Fibroblast of skin of scalp (primary cell): ENCODE results near the gene MALL. TPM values are rescaled to one million over a fixed set of nuclear protein-coding genes. Genes with fewer than 3 reads are reported as not detected.
"Not testable (repeated sequence)": the region's sequence is repeated elsewhere in the genome, so short reads cannot be mapped to it uniquely, and the experiment has no call there.

Source experiments
- DNase-seq: peaks from one replicate; pipeline ENCODE4 v3.0.0-alpha.2; 2013
- polyA plus RNA-seq, 2 experiments: library from polyadenylated mRNA; unstranded; fragments of 120-200 nt; gene quantifications; one replicate each; pipeline ENCODE4 v1.2.1, GENCODE V29; 2013; ENCODE audit not compliant: insufficient read length in 2 of 2

Gene MALL
- 0.77 TPM for polyA plus RNA-seq (2013, experiment 1 of 2; ENCODE audit: insufficient read length)
- polyA plus RNA-seq (2013, experiment 2 of 2; ENCODE audit: insufficient read length) = 1.2 TPM

DNA sequence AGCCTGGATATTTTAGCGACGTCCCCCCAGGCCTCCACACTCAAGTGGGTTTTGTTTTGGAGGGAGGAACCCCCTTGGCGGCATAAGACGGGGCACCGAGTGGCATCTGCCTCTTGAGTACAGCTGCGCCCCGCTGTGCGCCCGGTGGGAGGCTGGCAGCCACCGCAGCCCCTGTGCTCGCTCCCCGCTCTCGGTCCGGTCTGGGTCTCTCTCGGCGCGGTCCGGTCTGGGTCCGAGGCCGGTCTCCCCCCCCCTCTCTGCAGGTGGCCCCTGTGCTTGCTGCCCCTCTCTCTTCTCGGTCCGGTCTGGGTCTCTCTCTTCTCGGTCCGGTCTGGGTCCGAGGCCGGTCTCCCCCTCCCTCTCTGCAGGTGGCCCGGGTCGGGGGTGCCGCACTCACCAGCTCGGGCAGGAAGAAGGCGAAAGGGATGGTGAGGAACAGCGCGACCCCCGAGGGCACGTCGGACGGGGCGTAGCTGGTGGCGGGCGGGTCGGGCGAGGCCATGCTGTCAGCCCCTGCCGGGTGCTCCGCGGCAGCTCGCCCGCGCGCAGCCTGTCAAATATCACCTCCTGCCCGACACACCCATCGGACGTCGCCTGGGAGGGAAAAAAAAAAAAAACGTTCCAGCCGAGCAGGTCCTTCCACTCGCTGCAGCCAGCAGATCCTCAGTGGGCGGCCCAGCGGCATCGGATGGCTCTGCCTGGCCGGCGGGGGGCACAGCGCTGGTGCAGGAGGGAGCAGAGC is at the start of gene MALL:
Gene MALL, minus strand, starts transcription at position 532 of the 742 bp plus-strand sequence. Its CDS starts 30 bp downstream, at position 502.
- DNase-seq = no peak

GRCh38 chr2:110157153-110157793 is 41.7 kb upstream of the MALL start:
- DNase-seq = peak; percentile 63

DNA sequence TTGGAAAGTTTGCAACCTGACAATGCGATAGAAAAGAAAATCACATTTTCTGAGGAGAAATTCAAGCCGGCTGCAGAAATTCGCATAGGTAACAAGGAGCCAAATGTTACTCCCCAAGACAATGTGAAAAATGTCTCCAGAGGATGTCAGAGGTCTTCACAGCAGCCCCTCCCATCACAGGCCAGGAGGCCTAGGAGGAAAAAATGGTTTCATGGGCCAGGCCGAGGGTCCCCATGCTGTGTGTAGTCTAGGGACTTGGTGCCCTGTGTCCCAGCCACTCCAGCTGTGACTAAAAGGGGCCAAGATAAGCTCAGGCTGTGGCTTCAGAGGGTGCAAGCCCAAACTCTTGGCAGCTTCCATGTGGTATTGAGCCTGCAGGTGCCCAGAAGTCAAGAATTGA is 39.2 kb upstream of the MALL start:
- DNase-seq = not testable (repeated sequence)

DNA sequence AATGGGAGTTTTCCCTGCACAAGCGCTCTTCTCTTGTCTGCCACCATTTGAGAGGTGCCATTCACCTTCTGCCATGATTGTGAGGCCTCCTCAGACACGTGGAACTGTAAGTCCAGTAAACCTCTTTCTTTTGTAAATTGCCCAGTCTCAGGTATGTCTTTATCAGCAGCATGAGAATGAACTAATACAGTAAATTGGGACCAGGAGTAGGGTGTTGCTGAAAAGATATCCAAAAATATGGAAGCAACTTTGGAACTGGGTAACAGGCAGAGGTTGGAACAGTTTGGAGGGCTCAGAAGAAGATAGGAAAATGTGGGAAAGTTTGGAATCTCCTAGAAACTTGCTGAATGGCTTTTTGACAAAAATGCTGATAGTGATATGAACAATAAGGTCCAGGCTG is 38.6 kb upstream of the MALL start:
- DNase-seq = not testable (repeated sequence)

DNA sequence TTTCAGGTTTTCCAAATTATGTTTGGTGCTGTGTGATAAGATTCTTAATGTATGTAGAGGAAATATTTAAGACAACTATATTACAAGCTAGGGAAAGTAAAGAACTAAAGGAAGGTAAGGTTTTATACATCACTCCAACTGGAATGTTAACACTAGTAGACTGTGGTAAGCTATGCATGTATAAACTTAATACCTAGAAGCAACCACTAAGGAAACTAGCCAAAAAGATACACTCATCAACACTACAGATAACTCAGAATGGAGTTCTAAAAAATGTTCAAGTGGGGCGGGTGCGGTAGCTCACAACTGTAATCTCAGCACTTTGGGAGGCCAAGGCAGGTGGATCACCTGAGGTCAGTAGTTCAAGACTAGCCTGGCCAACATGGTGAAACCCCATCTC is 37.8 kb upstream of the MALL start:
- no peak for DNase-seq

DNA sequence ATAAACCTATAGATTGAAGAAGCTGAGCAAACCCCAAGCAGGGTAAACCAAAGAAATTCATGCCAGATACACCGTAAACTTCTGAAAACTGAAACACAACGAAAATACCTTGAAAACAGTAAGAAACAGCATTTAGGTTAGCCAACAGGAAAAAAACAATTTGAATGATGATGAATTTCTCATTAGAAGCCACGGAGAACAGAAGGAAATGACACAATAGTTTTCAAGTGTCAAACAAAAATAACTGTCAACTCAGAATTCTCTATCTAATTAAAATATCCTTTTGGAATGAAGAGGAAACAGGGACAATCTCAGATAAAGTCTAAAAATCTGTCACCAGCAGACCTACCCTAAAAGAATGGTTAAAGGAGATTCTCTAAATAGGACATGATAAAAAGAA is 37.3 kb upstream of the MALL start:
- no peak for DNase-seq

GRCh38 chr2:110149330-110150220 is 34.0 kb upstream of the MALL start:
- peak; percentile 72 for DNase-seq

GRCh38 chr2:110146945-110147332 is 31.3 kb upstream of the MALL start:
- no peak for DNase-seq

- DNase-seq = no peak
Measured at GRCh38 chr2:110146183-110146944, 30.7 kb upstream of the MALL start.

DNA sequence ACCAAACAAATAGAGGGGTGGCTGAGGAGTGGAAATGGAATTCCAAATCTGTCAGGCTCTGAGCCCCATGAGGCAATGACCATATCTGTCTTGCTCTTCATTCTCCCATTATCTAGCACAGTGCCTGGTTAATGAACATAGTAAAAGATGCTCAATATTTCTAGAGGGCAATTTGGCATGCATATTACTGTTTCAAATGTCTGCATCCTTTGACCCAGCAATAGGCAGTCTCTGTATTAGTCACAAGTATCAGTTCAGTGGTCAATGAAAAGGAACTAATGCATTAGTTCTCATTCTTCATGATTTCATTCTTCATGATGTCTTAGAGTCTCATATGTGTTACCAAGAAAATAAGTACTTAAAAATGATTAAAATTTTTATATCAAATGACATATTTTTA is 28.4 kb upstream of the MALL start:
- DNase-seq = no peak

- no peak for DNase-seq
Measured at GRCh38 chr2:110140401-110140800, 24.8 kb upstream of the MALL start.

GRCh38 chr2:110134025-110134424 is 18.4 kb upstream of the MALL start:
- DNase-seq = no peak

DNA sequence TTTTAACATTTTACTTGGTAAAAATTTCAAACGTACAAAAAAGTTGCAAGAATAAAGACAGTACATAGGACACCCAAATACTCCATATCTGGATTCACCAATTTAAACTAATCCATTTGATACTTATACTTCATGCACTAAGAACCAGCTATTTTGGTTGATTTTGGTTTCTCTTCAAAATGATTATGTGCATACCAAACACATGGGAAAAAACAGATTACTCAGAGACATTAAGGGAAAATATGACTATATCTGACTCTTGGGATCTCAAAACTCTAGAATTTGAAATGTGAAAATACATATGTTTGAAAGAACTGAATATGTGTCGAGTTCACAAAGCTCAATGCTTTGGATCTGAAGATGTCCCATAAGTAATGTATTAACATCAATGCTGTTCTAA is 15.5 kb upstream of the MALL start:
- no peak for DNase-seq

DNA sequence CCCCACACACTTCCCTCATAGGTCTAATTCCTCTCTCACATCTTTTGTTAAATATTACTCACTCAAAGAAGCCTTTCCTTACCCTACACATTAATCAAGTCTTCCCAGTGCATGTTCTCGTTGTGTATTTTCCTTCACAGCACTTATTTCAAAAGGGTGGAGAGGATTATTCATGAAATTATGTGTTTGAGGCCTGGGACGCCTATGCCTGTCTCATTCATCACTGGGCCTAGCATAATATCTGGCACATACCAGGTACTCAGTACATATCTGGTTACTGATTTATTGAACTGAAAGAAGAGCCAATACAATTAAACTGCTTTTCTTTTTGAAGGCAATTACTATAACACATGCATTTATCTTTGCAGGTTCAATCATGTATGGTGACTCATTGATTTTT is 15.1 kb upstream of the MALL start:
- DNase-seq = no peak

GRCh38 chr2:110126906-110127305 is 11.3 kb upstream of the MALL start:
- no peak for DNase-seq

- no peak for DNase-seq
Measured at GRCh38 chr2:110126086-110126773, 10.6 kb upstream of the MALL start.

DNA sequence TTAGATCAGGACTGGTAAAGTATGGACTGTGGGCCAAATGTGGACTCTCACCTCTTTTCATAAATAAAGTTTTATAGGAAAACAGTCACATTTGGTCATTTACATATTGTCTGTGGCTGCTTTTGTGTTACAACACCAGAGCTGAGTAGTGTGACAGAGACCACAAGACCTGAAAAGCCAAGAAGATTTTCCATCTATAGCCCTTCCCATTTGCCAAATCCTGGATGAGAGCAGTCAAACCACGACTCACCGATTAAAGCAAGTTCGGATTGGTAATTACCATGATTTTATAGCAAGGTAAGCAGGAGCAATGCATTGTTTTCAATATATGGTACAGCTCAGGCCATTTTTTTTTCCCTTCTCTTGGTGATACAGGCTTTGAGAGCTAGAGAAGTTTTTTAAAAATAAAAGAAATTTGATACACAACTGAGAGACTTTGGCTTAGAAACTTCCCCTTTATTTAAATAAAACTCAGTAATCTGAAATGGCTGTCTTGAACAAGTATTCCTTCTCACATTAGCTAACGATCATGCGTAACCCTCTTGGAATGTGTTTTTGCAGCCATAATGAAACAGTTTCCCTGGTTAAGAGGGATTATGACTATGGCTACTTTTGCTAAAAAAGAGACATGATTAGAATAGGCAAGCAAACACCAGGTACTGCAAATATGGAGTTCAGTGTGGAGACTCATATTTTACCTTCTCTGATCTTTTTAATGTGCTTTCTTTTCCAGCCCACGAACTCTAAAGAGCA is 9.5 kb upstream of the MALL start:
- no peak for DNase-seq

DNA sequence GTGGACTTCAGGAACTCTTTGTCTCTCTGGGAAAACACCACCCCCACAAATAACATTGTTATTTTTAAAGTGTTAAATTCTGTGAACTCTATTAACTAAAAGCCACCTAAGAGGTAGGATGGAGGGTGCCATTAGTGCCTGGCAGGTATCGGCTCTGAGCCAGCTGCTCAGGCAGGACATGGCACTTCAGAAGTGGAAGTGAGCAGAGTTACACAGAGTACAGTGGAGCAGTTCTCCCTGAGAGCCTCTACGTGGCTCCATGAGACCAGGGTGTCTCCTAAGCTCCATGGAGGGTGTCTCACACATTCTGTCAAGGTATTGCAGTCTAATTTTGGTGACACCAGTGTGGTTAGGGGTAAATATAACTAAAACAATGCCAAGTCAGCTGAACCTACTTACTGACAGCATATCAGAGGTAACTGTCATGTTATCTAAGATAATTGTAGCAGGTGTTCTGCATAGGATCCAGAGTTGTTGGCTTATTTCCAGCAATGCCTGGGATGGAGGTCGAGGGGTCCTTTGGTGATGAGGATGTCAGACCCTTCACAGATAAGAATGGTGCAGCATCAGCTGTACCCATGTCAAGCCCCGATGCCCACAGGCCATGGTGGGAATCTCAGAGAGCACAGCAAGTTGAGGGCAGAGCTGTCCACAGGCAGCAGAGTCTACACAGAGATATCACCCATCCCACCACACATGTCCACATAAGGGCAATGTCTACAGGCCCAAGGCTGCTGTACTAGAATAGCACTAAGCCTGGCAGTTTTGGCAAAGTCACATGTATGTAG is 8.6 kb upstream of the MALL start:
- DNase-seq = no peak

DNA sequence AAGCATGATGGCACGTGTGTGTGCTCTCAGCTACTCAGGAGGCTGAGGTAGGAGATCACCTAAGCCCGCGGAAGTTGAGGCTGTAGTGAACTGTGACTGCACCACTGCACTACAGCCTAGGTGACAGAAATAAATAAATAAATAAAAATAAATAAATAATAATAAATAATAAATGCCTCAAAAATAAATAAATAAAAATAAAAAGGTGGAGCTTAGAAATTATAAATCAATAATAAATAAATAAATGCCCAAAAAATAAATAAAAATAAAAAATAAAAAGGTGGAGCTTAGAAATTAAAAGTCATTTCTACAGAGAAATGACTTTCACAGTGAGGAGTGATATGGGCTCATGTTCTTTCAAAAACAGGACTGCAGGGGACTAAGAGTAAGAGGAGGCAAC is 6.0 kb upstream of the MALL start:
- no peak for DNase-seq

- no peak for DNase-seq
Measured at GRCh38 chr2:110121052-110121334, 5.4 kb upstream of the MALL start.
